HG03565 (cell line): ENCODE data around the gene TTC22.

ENCODE experiments used
- ATAC-seq: cut with Tn5 transposase; IDR thresholded peaks from one replicate; pipeline ENCODE4 v1.9.1; 2021; ENCODE audit warnings: mild to moderate bottlenecking, moderate library complexity; ENCODE audit not compliant: unreplicated experiment

TTC22 gene

DNA sequence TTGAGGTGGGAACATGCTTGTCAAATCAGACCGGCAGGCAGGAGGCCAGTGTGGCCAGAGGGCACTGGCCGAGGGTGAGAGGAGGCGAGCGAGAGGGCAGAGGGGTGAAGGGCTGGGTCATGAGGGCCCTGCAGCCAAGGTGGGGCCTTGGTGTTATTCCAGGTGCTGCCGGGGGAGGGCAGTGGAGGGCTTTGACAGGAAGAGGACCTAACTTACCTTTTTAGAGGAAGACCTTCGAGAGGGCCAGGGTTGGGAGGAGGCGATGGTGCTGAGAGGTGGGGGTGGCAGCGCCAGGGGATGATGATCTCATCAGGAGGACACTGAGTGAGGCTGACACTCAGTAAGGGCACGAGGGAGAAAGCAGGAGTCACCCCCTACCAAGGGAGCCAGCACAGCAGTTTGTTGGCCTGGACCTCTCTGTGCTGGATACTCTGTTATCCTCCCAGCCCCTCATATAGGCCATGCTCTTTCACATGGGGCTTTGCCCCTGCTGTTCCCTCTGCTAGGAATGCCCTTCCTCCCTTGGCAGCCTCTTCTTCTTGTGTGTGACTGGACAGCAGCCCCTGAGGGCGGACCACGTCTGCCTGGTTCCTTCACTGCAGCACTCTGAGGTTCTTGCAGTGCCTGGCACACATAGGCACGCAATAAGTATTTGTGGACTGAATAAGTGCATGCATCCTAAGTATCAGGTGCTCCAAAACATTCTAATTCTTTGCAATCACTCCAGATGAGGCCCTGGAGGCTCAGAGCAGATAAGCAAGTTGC, 7.5 kb upstream of the TTC22 start:
- ATAC-seq, result no peak

DNA sequence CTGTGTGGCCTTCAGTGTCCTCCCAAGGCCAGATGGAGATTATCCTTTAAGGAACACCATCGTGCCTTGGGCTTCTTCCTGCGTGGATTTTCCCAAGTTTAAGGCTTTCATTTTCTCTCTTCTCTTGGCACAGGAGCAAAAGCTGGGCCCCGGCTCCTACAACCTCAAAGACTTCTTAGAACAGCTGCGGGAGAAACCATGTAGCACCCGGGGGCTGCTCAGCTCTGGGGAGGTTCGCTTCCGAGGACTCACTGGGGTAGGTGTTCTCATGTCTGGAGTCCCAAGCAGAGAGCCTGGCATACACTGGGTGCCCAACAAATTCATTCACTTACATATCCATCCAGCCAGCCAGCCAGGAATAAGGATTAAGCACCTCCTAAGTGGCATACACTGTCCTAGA, 6.6 kb upstream of the TTC22 start:
- no peak for ATAC-seq

DNA sequence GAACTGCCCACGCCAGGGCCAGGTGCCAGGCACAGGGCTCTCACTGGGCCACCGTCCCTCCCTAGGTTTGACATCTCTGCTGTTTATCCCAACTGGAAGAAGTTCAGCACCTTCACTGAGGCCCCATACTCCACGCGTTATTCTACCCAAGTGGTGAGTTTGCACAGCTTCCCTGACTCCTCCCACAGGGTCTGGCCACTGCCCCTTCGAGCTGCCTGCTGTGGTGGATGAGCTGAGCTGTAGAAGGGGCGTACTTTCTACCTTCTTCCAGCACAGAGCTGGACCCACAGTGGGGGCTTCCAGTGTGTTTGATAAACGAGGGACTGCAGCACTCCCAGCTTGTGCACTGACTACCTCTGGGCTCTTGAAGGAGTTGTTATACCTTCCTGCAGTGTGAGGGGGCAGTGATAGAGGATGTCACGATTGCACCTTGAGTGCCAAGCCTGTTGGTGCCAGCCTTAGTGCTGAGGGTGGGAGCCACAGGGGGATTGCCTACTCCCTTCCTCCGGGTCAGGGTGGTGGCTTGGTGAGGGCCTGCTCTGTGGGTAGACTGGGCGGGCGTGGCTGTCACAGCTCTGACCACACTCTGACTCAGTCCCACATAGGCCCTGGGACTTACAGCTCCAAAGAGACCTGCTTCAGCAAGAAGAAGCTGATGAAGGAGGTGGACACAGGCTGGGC, 5.9 kb upstream of the TTC22 start:
- no peak for ATAC-seq

GRCh38 chr1:54805981-54806381, 4.9 kb upstream of the TTC22 start:
- ATAC-seq, result no peak

DNA sequence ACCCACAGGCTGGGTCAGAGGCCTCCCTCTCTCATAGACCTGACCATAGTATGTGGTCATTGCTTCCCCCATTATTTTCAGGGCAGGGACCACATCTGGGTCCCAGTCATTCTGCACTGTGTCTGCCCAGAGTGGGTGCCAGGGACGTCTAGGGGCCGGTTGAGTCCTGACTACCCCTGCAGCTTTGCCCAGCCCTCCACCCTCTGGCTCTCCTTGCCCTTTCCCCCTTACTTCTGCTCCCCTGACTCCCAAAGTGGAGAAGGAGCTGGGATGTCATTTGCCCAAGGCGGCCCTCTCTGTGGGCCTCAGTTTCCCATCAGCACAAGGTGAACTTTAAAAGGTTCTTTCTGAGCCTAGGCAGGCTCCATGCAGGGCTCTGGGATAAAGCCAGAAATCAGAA, 4.3 kb upstream of the TTC22 start:
- no peak for ATAC-seq

DNA sequence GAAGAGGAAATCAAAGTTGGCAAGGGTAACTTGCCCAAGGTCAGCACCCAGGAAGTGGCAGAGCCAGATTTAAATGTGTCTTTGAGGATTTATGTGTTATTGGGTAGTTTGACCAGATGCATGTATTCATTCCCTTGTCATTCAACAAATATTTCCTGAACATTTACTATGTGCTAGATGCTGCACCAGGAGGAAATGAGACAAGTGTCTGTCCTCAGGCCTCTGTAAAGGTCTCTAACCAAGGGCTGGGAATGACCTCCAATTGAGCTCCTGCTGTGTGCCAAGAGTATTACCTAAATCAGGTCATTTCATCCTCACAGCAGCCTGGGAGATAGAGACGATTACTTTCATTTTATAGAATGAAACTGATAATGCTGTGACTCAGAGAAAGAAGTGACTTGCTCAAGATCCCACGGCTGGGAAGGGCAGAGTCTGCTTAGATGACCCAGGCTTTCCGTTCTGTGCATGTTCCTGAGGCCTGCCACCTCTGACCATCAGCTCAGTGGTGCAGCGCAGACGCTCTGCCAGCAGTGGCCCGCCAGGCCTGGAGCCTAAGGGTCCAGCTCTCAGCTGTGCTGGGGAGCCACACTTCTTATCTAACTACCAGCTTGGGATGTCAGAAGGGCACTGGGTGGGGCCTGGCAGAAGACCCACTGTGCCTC, 3.5 kb upstream of the TTC22 start:
- no peak for ATAC-seq

DNA sequence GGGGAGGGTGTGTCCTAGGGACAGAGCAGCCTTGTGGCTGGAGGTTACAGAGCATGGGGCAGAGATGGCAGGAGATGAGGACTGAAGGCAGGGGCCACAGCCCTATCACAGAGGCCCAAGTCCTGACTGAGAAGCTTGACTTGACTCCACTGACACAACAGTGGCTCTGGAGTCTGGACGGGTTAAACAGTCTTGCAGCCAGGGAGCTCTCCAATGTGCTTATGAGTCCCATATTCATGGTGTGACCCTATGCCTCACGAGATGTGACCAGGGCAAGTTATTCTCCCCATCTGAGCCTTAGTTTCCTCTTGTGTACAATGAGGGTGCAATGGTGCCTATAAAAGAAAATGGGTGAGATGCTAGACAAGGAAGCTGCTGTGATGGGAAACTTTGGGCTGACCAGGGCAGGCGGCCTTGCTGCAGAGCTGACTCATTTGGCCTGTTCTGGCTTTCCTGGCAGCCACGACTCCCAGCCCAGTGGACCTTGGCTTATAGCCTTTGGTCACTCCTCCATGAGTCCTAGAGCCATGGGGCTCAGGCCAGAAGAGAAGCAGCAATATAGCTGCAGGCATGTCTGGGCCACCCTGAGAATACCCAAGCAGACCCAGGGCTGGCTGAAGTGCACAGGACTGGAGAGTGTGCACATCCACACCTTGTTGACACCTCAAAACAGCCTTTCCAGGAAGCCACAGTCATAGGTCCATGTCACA, 2.8 kb upstream of the TTC22 start:
- ATAC-seq, result no peak

DNA sequence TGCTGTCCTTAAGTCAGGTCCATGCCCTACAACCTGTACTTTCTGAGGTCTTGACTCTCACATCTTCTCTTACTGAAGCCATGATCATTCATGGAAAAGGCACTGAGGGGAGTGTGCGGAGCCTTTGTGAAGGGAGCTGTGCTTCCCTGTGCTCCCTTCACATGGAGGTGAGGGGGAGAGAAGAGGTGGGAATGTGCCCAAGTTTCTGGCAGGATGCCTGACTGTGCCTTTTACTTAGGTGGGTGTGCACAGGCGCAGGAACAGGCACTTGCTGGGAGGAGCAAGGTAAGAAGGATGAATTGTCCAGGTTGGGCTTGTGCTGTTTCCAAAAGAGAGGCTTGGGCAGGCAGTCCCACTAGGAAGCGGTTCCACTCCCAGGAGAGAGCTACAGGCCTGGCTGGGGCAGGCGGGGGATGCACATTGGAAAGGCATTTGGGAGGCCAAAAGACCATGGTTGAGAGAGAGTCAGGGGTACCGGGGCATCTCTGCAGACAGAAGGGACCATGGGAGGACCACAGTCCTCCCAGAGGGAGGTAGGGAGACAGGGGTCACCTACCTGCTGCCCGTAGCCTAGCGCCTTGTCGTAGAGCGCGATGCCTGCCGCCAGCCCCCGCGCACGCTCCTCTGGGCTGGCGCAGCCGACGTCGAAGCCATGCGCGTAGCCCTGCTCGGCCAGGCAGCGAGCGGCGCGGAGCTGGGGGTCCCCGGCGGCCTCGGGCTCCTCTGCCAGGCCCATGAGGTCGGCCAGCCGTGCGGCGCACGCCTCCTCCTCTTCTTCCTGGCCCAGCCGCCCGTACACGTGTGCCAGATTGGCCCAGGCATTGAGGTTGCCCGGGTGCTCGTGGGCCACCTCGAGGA, 853 bp downstream of the TTC22 start:
- no peak for ATAC-seq

DNA sequence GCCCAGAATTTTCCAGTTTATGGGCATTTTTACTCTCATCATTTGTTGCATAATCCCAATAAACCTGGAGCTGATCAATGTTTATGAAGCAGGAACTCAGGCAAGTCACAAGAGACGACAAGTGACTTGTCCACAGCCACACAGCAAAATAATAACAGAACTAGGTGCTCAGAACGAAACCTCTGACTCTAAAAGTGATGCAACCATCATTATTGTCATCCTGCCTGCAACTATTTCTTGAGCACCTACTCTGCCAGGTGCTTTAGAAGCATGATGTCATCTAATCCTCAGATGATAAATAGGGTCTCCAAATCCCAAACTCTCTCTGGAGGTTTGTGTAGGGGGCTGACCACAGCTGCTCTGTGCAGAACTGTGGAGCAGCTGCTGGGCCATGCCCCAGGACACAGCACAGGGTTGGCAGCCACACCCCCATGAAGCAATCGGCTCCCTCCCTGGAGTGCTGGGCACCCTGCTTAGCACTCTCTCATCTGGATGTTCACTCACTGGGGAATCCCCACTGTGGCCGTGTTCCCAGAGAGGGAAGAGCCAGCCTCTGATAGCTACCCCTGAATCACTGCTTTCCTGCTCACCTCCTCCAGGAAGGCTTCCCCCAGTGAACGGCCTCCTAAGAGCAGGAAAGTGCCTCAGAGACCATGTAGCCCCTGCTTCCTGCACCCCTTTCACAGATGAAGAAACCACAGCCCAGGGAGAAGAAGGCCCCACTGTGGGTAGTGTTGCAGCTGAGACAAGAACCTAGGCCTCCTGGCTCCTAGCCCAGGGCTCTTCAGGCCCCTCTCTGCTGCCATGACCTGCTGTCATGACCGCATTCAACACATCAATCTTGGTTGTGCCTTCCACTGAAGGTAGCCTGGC, 2.1 kb downstream of the TTC22 start:
- peak; percentile 38 for ATAC-seq

DNA sequence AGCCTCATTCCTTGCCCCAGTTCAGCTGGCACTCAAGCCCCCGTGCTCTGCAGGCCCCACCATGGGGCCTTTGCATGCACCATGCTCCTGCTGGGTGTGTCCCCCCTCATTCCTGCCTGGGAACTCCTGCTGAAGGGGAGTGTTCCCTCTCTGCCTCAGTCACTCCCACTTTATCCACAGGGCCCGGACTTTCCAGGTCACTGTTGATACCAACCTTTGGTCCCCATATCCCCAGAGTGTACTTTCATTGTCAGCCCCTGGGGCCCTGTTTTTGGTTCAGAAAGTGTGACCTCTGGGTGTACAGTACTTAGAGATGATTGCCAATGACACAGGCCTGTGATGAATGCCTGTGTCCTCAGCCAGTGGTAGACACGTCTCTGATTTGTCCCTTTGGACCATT, 2.9 kb downstream of the TTC22 start:
- no peak for ATAC-seq

- no peak for ATAC-seq
Observed at GRCh38 chr1:54796902-54797301, 4.2 kb downstream of the TTC22 start.

- no peak for ATAC-seq
Observed at GRCh38 chr1:54795841-54796468, 5.2 kb downstream of the TTC22 start.

- no peak for ATAC-seq
Observed at GRCh38 chr1:54795356-54795665, 5.8 kb downstream of the TTC22 start.

DNA sequence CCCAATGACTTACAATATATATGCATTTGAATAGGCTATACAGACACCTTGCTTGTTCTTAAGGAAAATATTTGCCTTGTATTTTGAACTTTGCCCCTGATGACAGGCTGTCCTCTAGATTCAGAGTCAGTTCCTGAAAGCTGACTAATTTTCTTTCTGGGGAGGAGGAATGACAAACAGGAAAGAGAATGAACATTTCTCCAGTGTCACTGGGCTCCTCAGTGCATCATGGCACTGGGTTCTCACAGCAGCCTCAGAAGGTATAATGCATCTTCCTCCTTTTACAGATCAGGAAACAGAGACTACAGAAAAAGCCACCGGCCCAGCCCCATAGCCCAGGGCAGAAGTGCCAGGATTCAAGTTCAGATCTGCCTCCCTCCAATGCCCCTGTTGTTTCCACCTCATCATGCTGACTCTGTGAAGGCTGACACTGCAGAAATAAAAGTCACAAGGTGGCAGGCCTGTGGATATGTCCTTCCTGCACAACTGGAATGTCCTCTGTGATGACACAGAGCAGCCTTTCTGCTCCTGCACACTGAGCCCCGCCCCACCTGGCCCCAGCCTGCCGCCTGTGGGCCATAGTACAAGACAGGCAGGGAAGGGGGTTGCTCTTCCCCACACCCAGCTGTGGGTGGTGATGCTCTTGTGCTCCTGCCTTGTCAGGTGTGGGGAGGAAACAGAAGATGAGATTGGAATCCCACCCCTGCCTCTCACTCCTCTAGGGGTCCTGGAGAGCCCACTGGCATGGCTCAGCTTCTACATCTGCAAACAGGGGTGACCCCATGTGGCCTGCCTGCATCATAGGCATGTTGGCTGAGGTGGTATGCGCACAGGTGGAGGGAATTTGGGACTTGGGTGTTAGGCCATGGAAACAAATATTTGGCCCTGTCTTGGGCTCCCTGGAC, 6.4 kb downstream of the TTC22 start:
- ATAC-seq, result no peak

DNA sequence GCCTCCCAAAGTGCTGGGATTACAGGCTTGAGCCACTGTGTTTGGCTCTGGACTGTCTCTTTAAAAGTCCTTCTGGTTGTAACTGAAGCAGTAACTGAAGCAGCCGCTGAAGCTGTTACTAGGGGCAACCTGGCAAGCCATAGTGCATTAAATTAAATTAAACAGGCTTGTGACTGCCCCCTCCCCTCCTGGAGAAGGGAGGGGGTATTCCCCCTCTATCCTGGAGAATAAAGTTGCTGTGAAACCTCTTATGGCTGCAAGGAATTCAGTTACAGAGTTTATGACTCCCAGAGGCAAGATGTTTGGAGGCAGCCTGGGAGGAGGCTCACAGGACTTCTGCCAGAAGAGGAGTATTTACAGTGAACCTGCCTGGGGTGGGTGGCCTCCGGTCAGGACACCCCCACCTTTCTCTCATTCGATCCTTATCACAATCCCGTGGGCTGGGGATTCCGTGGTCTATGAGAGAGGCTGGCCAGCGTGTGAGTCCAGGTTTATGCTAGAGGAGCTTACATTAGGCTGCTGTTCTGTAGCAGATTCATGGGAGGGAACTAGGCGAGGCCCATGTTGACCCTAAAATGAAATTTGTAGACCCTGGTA, 8.3 kb downstream of the TTC22 start:
- no peak for ATAC-seq

GRCh38 chr1:54791880-54792522, 9.1 kb downstream of the TTC22 start:
- ATAC-seq, result no peak

GRCh38 chr1:54788459-54788858, 12.7 kb downstream of the TTC22 start:
- no peak for ATAC-seq
